Upper lobe of left lung (tissue), 6 donors: ENCODE data around the gene MAP4K4. TPM values are rescaled to one million over a fixed set of nuclear protein-coding genes. Genes with fewer than 3 reads are reported as not detected.

ENCODE experiments used
- ATAC-seq, 2 donors: fragments of 200-7000 bp; cut with Tn5 transposase; one replicate each; pipeline ENCODE4 v1.9.1; 2022; ENCODE audit warnings: mild to moderate bottlenecking in 2 of 2, moderate library complexity in 2 of 2; ENCODE audit not compliant: low FRiP score in 2 of 2
- DNase-seq, 2 donors: peaks; one replicate each; pipeline ENCODE4 v3.0.0-alpha.2; 2019 to 2020
- H3K27ac ChIP-seq, 4 donors: fragments of 200-600 bp; sonication (generic); one replicate each; pipeline ENCODE4 v1.5.1; 2016 to 2019
- H3K27me3 ChIP-seq, 4 donors: fragments of 200-600 bp; sonication (generic); one replicate each; pipeline ENCODE4 v1.5.1; 2017 to 2019
- H3K36me3 ChIP-seq, 4 donors: fragments of 200-600 bp; sonication (generic); one replicate each; pipeline ENCODE4 v1.5.1; 2016 to 2019
- H3K4me1 ChIP-seq, 4 donors: fragments of 200-600 bp; sonication (generic); one replicate each; pipeline ENCODE4 v1.5.1; 2018 to 2019
- H3K4me3 ChIP-seq, 4 donors: fragments of 200-600 bp; sonication (generic); one replicate each; pipeline ENCODE4 v1.5.1; 2017 to 2019; ENCODE audit warnings: mild to moderate bottlenecking in 2 of 4, moderate library complexity in 1 of 4
- H3K9me3 ChIP-seq, 4 donors: fragments of 200-600 bp; sonication (generic); one replicate each; pipeline ENCODE4 v1.5.1; 2018 to 2019
- CTCF ChIP-seq, 6 experiments: fragments of 450-650 bp in 4 of 6; fragments of 200-600 bp in 2 of 6; sonication (generic) in 2 of 6; IDR thresholded peaks; one replicate each; pipeline ENCODE4 v1.5.1; 2016 to 2019; ENCODE audit warnings: antibody characterized with exemption in 6 of 6
- EP300 ChIP-seq, 4 donors: sonication (generic); formaldehyde crosslinking; IDR thresholded peaks; one replicate each; pipeline ENCODE4 v1.5.1; 2017; ENCODE audit warnings: antibody characterized with exemption in 4 of 4, control low read depth in 2 of 4
- POLR2A ChIP-seq, 4 donors: fragments of 450-650 bp; IDR thresholded peaks; one replicate each; pipeline ENCODE4 v1.5.1; 2016 to 2017; ENCODE audit warnings: antibody characterized with exemption in 4 of 4, mild to moderate bottlenecking in 2 of 4
- POLR2AphosphoS5 ChIP-seq, 2 donors: sonication (generic); formaldehyde crosslinking; IDR thresholded peaks; one replicate each; pipeline ENCODE4 v1.5.1; 2017; ENCODE audit warnings: antibody characterized with exemption in 2 of 2
- WGBS, 2 donors: methylation state at CpG; one replicate each; pipeline ENCODE4 v1.1.5; 2017 to 2018; 5-methylcytosine and 5-hydroxymethylcytosine counted together
- total RNA-seq, 6 donors: library from RNA; depleted of rRNA in 4 of 6; stranded (reverse); fragments of >200 nt in 4 of 6; gene quantifications; one replicate each; pipeline versions ENCODE4 v1.1.0 to v1.2.1, GENCODE V29; 2016 to 2021
- donor health status: DM: no; HTN: no; CAD: no; lungs with moderate emphysema.
- donor health status: DM: no; HTN: yes; CAD: no; lungs with severe emphysema.

MAP4K4 gene
- total RNA-seq, 6 donors from 2014 or later, result 49.8 to 88.0 (median 56.4) TPM

- H3K36me3 ChIP-seq, result peaks cover 8 to 68% (median 26%) of the 10 kb centered on the region in 4 donors
- no peak for ATAC-seq
Measured at GRCh38 chr2:101860157-101860556, 162.7 kb downstream of the MAP4K4 start.

GRCh38 chr2:101860782-101861181 is 163.3 kb downstream of the MAP4K4 start:
- Histone ChIP-seq H3K27me3 (no peaks in the 10 kb centered on the region), H3K4me3 (no peak overlapping the region), H3K4me1 (peaks cover 0 to 4% (median 0%) of the 10 kb centered on the region in 4 donors), H3K36me3 (peaks cover 12 to 73% (median 28%) of the 10 kb centered on the region in 4 donors), H3K9me3 (no peaks in the 10 kb centered on the region), H3K27ac (no peak overlapping the region)
- TF ChIP-seq POLR2AphosphoS5 (IDR thresholded peaks at IDR 0.05), result no peak
- no peak for TF ChIP-seq EP300 (IDR thresholded peaks at IDR 0.05)
- no peak for TF ChIP-seq CTCF (IDR thresholded peaks at IDR 0.05)
- TF ChIP-seq POLR2A (IDR thresholded peaks at IDR 0.05), result no peak
- DNase-seq, result no peak
- whole genome bisulfite sequencing, 2 donors, result 93 to 96% methylated on average over 8 of the region's 8 CpGs
- no peak for ATAC-seq

More at GRCh38 chr2:101860157-101860556, 162.7 kb downstream of the MAP4K4 start:
- 86 to 89% methylated on average over 5 of the region's 5 CpGs for WGBS, 2 donors
- no peak for DNase-seq
- no peak overlapping the region for H3K27ac ChIP-seq
- peaks cover 0 to 4% (median 0%) of the 10 kb centered on the region in 4 donors for H3K4me1 ChIP-seq
- no peaks in the 10 kb centered on the region for H3K9me3 ChIP-seq
- TF ChIP-seq POLR2A (IDR thresholded peaks at IDR 0.05) (no peak), CTCF (IDR thresholded peaks at IDR 0.05) (no peak)
- H3K4me3 ChIP-seq, result no peak overlapping the region
- no peaks in the 10 kb centered on the region for H3K27me3 ChIP-seq

- no peaks in the 10 kb centered on the region for H3K9me3 ChIP-seq
- no peak for TF ChIP-seq POLR2AphosphoS5 (IDR thresholded peaks at IDR 0.05)
- no peak for TF ChIP-seq EP300 (IDR thresholded peaks at IDR 0.05)
- no peak for TF ChIP-seq POLR2A (IDR thresholded peaks at IDR 0.05)
- TF ChIP-seq CTCF (IDR thresholded peaks at IDR 0.05), result no peak
- peaks cover 18 to 73% (median 31%) of the 10 kb centered on the region in 4 donors for H3K36me3 ChIP-seq
- DNase-seq (no peak), ATAC-seq (no peak)
- peaks cover 0 to 4% (median 0%) of the 10 kb centered on the region in 4 donors for H3K4me1 ChIP-seq
- no peak overlapping the region for H3K27ac ChIP-seq
- H3K4me3 ChIP-seq, result no peak overlapping the region
- 88 to 93% methylated on average over 4 of the region's 4 CpGs for WGBS, 2 donors
- H3K27me3 ChIP-seq, result no peaks in the 10 kb centered on the region
Measured at GRCh38 chr2:101861382-101861781, 163.9 kb downstream of the MAP4K4 start.

GRCh38 chr2:101863534-101863933 is 166.0 kb downstream of the MAP4K4 start:
- H3K36me3 ChIP-seq, result peaks cover 22 to 74% (median 50%) of the 10 kb centered on the region in 4 donors

More at GRCh38 chr2:101863534-101863933, 166.0 kb downstream of the MAP4K4 start:
- TF ChIP-seq POLR2A (IDR thresholded peaks at IDR 0.05) (no peak), CTCF (IDR thresholded peaks at IDR 0.05) (no peak), EP300 (IDR thresholded peaks at IDR 0.05) (no peak), POLR2AphosphoS5 (IDR thresholded peaks at IDR 0.05) (no peak)
- H3K9me3 ChIP-seq, result no peaks in the 10 kb centered on the region
- no peak overlapping the region for H3K4me3 ChIP-seq
- no peak overlapping the region for H3K27ac ChIP-seq
- H3K27me3 ChIP-seq, result no peaks in the 10 kb centered on the region
- WGBS, 2 donors, result 86 to 90% methylated on average over 7 of the region's 7 CpGs
- H3K4me1 ChIP-seq, result peaks cover 0 to 4% (median 0%) of the 10 kb centered on the region in 4 donors
- DNase-seq (no peak), ATAC-seq (no peak)
